ENCODE measurements around the gene TTLL11. TPM values are rescaled to one million over a fixed set of nuclear protein-coding genes. Genes with fewer than 3 reads are reported as not detected.

TTLL11 gene
- total and polyA plus RNA-seq, 2 experiments from 2014 or later: 5.5 to 7.6 TPM

DNA sequence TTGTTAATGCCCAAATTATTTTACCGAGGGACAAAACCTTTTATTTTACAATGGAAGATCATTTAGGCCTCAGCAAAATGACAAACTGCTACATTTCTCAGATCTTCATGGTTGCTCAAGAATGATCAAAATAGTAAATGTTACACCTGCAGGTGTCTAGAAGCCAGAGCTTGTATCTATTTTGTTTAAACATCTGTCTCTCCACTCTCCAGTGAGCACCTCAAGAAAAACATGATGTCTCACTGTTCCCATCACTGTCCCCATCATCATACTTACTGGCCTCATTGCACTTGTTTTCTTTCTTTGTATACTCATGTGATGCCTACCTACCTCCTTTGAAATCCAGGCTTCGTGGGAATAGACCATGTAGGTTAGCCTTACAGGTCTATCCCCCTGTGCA, 149.6 kb downstream of the TTLL11 start:
- TF ChIP-seq, protein P1, sequence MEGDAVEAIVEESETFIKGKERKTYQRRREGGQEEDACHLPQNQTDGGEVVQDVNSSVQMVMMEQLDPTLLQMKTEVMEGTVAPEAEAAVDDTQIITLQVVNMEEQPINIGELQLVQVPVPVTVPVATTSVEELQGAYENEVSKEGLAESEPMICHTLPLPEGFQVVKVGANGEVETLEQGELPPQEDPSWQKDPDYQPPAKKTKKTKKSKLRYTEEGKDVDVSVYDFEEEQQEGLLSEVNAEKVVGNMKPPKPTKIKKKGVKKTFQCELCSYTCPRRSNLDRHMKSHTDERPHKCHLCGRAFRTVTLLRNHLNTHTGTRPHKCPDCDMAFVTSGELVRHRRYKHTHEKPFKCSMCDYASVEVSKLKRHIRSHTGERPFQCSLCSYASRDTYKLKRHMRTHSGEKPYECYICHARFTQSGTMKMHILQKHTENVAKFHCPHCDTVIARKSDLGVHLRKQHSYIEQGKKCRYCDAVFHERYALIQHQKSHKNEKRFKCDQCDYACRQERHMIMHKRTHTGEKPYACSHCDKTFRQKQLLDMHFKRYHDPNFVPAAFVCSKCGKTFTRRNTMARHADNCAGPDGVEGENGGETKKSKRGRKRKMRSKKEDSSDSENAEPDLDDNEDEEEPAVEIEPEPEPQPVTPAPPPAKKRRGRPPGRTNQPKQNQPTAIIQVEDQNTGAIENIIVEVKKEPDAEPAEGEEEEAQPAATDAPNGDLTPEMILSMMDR (IDR thresholded peaks at IDR 0.05; ENCODE audit: poor library complexity): no peak
- no peak for TF ChIP-seq EZH2phosphoT487 (IDR thresholded peaks at IDR 0.05; ENCODE audit: low read depth, severe bottlenecking, unreplicated experiment)
- TF ChIP-seq EZH2 (IDR thresholded peaks at IDR 0.05; ENCODE audit: borderline replicate concordance): no peak
- Histone ChIP-seq H3K36me3 (replicated peaks; ENCODE audit: insufficient read depth, low read depth) (no peaks in the 10 kb centered on the region), H3K9me3 (ENCODE audit: low read depth) (no peaks in the 10 kb centered on the region), H2AFZ (no peak overlapping the region), H3K9me2 (replicated peaks; ENCODE audit: insufficient read depth) (no peaks in the 10 kb centered on the region), H4K20me1 (ENCODE audit: insufficient read depth, poor library complexity, severe bottlenecking) (no peaks in the 10 kb centered on the region), H3K27me3 (no peaks in the 10 kb centered on the region), H3K4me3 (no peak overlapping the region), H3K79me2 (no peaks in the 10 kb centered on the region), H3K27ac (no peak overlapping the region), H3K4me2 (no peak overlapping the region), H3K4me1 (ENCODE audit: insufficient read depth) (no peaks in the 10 kb centered on the region)
- DNase-seq (ENCODE audit: low spot score): no peak
- WGBS (ENCODE audit: low lambda C conversion rate, missing lambda C conversion rate): 95% methylated on average over 2 of the region's 2 CpGs

DNA sequence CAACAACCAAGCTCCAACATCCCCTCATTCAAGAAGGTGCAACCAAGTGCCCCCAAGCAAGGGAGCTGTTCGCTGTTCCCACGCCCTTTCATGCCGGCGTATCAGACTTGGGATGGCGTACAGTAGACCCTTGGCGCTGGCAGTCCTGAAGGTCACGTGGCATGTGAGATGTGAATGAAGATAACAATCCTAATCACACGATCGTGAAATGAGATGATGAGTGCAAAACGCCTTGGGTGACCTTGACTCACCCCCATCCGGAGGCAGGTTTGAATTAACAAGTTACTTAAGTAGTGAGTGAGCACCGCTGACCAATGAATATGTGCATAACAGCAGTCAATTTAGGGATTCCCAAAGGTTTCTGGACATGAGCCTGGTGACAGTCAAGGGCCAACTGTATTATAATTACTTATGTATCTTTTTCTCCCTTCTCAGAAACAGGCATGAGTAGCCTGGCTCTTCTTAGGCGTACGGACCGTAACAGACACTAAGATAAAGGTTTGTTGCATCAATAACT, 150.2 kb downstream of the TTLL11 start:
- Histone ChIP-seq H3K9me2 (replicated peaks; ENCODE audit: insufficient read depth) (no peaks in the 10 kb centered on the region), H3K79me2 (no peaks in the 10 kb centered on the region), H3K36me3 (replicated peaks; ENCODE audit: insufficient read depth, low read depth) (no peaks in the 10 kb centered on the region), H3K9me3 (ENCODE audit: low read depth) (no peaks in the 10 kb centered on the region), H2AFZ (no peak overlapping the region), H3K4me2 (no peak overlapping the region), H3K4me1 (ENCODE audit: insufficient read depth) (no peaks in the 10 kb centered on the region), H4K20me1 (ENCODE audit: insufficient read depth, poor library complexity, severe bottlenecking) (no peaks in the 10 kb centered on the region), H3K4me3 (no peak overlapping the region), H3K27ac (no peak overlapping the region), H3K27me3 (no peaks in the 10 kb centered on the region)
- TF ChIP-seq EZH2 (IDR thresholded peaks at IDR 0.05; ENCODE audit: borderline replicate concordance) (no peak), EZH2phosphoT487 (IDR thresholded peaks at IDR 0.05; ENCODE audit: low read depth, severe bottlenecking, unreplicated experiment) (no peak)
- TF ChIP-seq, protein P1 (IDR thresholded peaks at IDR 0.05; ENCODE audit: poor library complexity): no peak
- WGBS (ENCODE audit: low lambda C conversion rate, missing lambda C conversion rate): 87% methylated on average over 15 of the region's 15 CpGs
- no peak for DNase-seq (ENCODE audit: low spot score)

DNA sequence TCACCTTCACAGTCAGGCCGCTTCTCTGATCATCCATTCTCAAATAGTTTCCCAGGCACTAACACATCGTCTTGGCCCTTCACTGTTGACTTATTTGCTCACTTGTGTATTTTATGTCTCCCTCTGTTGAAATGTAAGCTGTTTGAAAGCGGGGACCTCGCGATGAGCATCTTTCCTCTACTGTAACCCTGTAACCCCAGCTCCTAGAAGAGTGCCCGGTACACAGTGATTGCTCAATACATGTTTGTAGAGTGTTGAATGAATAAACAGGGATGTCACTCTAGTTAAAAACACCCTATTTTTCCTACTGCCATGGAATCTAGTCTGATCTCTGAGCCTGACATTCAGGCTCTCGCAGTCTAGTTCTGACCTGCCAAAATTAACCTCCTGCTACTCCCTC, 150.8 kb downstream of the TTLL11 start:
- no peaks in the 10 kb centered on the region for H3K4me1 ChIP-seq (ENCODE audit: insufficient read depth)
- no peak overlapping the region for H2AFZ ChIP-seq
- no peaks in the 10 kb centered on the region for H3K79me2 ChIP-seq
- 73% methylated on average over 7 of the region's 7 CpGs for WGBS (ENCODE audit: low lambda C conversion rate, missing lambda C conversion rate)
- H3K27ac ChIP-seq: no peak overlapping the region
- TF ChIP-seq, protein P1 (IDR thresholded peaks at IDR 0.05; ENCODE audit: poor library complexity): no peak
- no peak for TF ChIP-seq EZH2 (IDR thresholded peaks at IDR 0.05; ENCODE audit: borderline replicate concordance)
- TF ChIP-seq EZH2phosphoT487 (IDR thresholded peaks at IDR 0.05; ENCODE audit: low read depth, severe bottlenecking, unreplicated experiment): no peak
- no peaks in the 10 kb centered on the region for H3K27me3 ChIP-seq
- no peaks in the 10 kb centered on the region for H3K9me3 ChIP-seq (ENCODE audit: low read depth)
- no peak for DNase-seq (ENCODE audit: low spot score)
- H3K4me3 ChIP-seq: no peak overlapping the region
- H4K20me1 ChIP-seq (ENCODE audit: insufficient read depth, poor library complexity, severe bottlenecking): no peaks in the 10 kb centered on the region
- no peaks in the 10 kb centered on the region for H3K9me2 ChIP-seq (replicated peaks; ENCODE audit: insufficient read depth)
- no peak overlapping the region for H3K4me2 ChIP-seq
- no peaks in the 10 kb centered on the region for H3K36me3 ChIP-seq (replicated peaks; ENCODE audit: insufficient read depth, low read depth)

- no peak overlapping the region for H3K27ac ChIP-seq
- no peaks in the 10 kb centered on the region for H3K79me2 ChIP-seq
- no peak for DNase-seq (ENCODE audit: low spot score)
- H3K36me3 ChIP-seq (replicated peaks; ENCODE audit: insufficient read depth, low read depth): no peaks in the 10 kb centered on the region
- H3K4me2 ChIP-seq: no peak overlapping the region
- no peaks in the 10 kb centered on the region for H3K9me2 ChIP-seq (replicated peaks; ENCODE audit: insufficient read depth)
- no peak overlapping the region for H3K4me3 ChIP-seq
- WGBS (ENCODE audit: low lambda C conversion rate, missing lambda C conversion rate): 54% methylated on average over 10 of the region's 10 CpGs
- no peaks in the 10 kb centered on the region for H3K4me1 ChIP-seq (ENCODE audit: insufficient read depth)
- TF ChIP-seq EZH2phosphoT487 (IDR thresholded peaks at IDR 0.05; ENCODE audit: low read depth, severe bottlenecking, unreplicated experiment): no peak
- TF ChIP-seq, protein P1 (IDR thresholded peaks at IDR 0.05; ENCODE audit: poor library complexity): no peak
- no peak for TF ChIP-seq EZH2 (IDR thresholded peaks at IDR 0.05; ENCODE audit: borderline replicate concordance)
- no peaks in the 10 kb centered on the region for H3K9me3 ChIP-seq (ENCODE audit: low read depth)
- H4K20me1 ChIP-seq (ENCODE audit: insufficient read depth, poor library complexity, severe bottlenecking): no peaks in the 10 kb centered on the region
- H2AFZ ChIP-seq: no peak overlapping the region
- no peaks in the 10 kb centered on the region for H3K27me3 ChIP-seq
These were observed 153.5 kb downstream of the TTLL11 start for GRCh38 chr9:121939643-121940042.

Measured in hepatocyte (in vitro differentiated cells).